ENCODE results near the gene AHCYL2.

The AHCYL2 gene

GRCh38 chr7:129383542-129384132 is 158.8 kb downstream of the AHCYL2 start:
- no peaks in the 10 kb centered on the region for H3K9me3 ChIP-seq (ENCODE audit: control insufficient read depth, insufficient read depth, low read length)
- no peaks in the 10 kb centered on the region for H3K79me2 ChIP-seq (ENCODE audit: control insufficient read depth, low read length)
- no peak overlapping the region for H3K4me2 ChIP-seq (ENCODE audit: low read length)
- H3K9me2 ChIP-seq (replicated peaks; ENCODE audit: control insufficient read depth, low read length) = no peaks in the 10 kb centered on the region
- H3K27ac ChIP-seq (ENCODE audit: low read depth, low read length) = no peak overlapping the region
- no peaks in the 10 kb centered on the region for H3K4me1 ChIP-seq (ENCODE audit: control insufficient read depth, low read length)
- no peaks in the 10 kb centered on the region for H3F3A ChIP-seq (ENCODE audit: control insufficient read depth, insufficient read depth)
- H3K27me3 ChIP-seq (ENCODE audit: control insufficient read depth, low read length) = no peaks in the 10 kb centered on the region
- no peak overlapping the region for H3K4me3 ChIP-seq (ENCODE audit: low read length)
- H3K36me3 ChIP-seq (ENCODE audit: control insufficient read depth, low read length) = no peaks in the 10 kb centered on the region
- TF ChIP-seq CTCF (IDR thresholded peaks at IDR 0.05; ENCODE audit: low read depth, low read length, poor library complexity, severe bottlenecking) (no peak), EZH2phosphoT487 (IDR thresholded peaks at IDR 0.05; ENCODE audit: borderline replicate concordance, low read length) (no peak)
- H4K20me1 ChIP-seq (ENCODE audit: control insufficient read depth, insufficient read depth, low read depth, low read length) = no peaks in the 10 kb centered on the region

GRCh38 chr7:129385116-129385515 is 160.3 kb downstream of the AHCYL2 start:
- no peak overlapping the region for H3K4me3 ChIP-seq (ENCODE audit: low read length)
- H3K4me2 ChIP-seq (ENCODE audit: low read length) = no peak overlapping the region
- H3K9me2 ChIP-seq (replicated peaks; ENCODE audit: control insufficient read depth, low read length) = no peaks in the 10 kb centered on the region
- H3K4me1 ChIP-seq (ENCODE audit: control insufficient read depth, low read length) = no peaks in the 10 kb centered on the region
- no peaks in the 10 kb centered on the region for H3K27me3 ChIP-seq (ENCODE audit: control insufficient read depth, low read length)
- no peaks in the 10 kb centered on the region for H3K79me2 ChIP-seq (ENCODE audit: control insufficient read depth, low read length)
- H4K20me1 ChIP-seq (ENCODE audit: control insufficient read depth, insufficient read depth, low read depth, low read length) = no peaks in the 10 kb centered on the region
- no peaks in the 10 kb centered on the region for H3K9me3 ChIP-seq (ENCODE audit: control insufficient read depth, insufficient read depth, low read length)
- TF ChIP-seq CTCF (IDR thresholded peaks at IDR 0.05; ENCODE audit: low read depth, low read length, poor library complexity, severe bottlenecking) (no peak), EZH2phosphoT487 (IDR thresholded peaks at IDR 0.05; ENCODE audit: borderline replicate concordance, low read length) (no peak)
- H3K36me3 ChIP-seq (ENCODE audit: control insufficient read depth, low read length) = no peaks in the 10 kb centered on the region
- H3F3A ChIP-seq (ENCODE audit: control insufficient read depth, insufficient read depth) = no peaks in the 10 kb centered on the region
- H3K27ac ChIP-seq (ENCODE audit: low read depth, low read length) = no peak overlapping the region

GRCh38 chr7:129385598-129385997 is 160.8 kb downstream of the AHCYL2 start:
- no peaks in the 10 kb centered on the region for H3K36me3 ChIP-seq (ENCODE audit: control insufficient read depth, low read length)
- H3K4me3 ChIP-seq (ENCODE audit: low read length) = no peak overlapping the region
- no peaks in the 10 kb centered on the region for H3K79me2 ChIP-seq (ENCODE audit: control insufficient read depth, low read length)
- no peak for TF ChIP-seq EZH2phosphoT487 (IDR thresholded peaks at IDR 0.05; ENCODE audit: borderline replicate concordance, low read length)
- no peak for TF ChIP-seq CTCF (IDR thresholded peaks at IDR 0.05; ENCODE audit: low read depth, low read length, poor library complexity, severe bottlenecking)
- no peaks in the 10 kb centered on the region for H4K20me1 ChIP-seq (ENCODE audit: control insufficient read depth, insufficient read depth, low read depth, low read length)
- H3K4me2 ChIP-seq (ENCODE audit: low read length) = no peak overlapping the region
- H3K4me1 ChIP-seq (ENCODE audit: control insufficient read depth, low read length) = no peaks in the 10 kb centered on the region
- no peak overlapping the region for H3K27ac ChIP-seq (ENCODE audit: low read depth, low read length)
- H3K9me2 ChIP-seq (replicated peaks; ENCODE audit: control insufficient read depth, low read length) = no peaks in the 10 kb centered on the region
- no peaks in the 10 kb centered on the region for H3F3A ChIP-seq (ENCODE audit: control insufficient read depth, insufficient read depth)
- H3K27me3 ChIP-seq (ENCODE audit: control insufficient read depth, low read length) = no peaks in the 10 kb centered on the region
- H3K9me3 ChIP-seq (ENCODE audit: control insufficient read depth, insufficient read depth, low read length) = no peaks in the 10 kb centered on the region
